ENCODE measurements around the gene EFCAB12.

DNA sequence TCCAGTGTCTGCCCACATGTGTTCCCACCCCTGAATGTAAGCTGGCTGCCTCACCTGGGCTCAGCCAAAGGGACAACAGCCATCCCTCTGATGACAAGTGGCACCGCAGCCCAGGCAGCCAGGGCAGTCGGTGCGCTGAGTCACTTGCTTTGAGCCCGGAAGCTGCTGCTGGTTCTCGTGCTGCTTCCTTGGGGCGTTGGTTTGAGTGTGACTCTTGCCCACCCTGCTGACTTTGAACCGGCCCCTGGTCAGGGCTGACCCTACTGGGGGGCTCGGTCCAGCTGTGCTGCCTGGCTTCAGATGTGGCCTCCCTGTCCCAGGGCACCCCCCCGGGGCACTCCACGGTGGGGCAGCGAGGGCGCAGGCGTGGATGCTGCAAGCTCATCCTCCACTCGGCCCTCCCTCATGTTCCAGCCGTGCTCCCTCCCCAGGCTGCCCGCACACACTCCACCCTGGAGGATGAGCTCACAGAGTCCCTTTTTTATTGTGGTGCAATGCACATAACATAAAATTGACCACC lies 62.1 kb downstream of the EFCAB12 start:
- TF ChIP-seq, protein P1, sequence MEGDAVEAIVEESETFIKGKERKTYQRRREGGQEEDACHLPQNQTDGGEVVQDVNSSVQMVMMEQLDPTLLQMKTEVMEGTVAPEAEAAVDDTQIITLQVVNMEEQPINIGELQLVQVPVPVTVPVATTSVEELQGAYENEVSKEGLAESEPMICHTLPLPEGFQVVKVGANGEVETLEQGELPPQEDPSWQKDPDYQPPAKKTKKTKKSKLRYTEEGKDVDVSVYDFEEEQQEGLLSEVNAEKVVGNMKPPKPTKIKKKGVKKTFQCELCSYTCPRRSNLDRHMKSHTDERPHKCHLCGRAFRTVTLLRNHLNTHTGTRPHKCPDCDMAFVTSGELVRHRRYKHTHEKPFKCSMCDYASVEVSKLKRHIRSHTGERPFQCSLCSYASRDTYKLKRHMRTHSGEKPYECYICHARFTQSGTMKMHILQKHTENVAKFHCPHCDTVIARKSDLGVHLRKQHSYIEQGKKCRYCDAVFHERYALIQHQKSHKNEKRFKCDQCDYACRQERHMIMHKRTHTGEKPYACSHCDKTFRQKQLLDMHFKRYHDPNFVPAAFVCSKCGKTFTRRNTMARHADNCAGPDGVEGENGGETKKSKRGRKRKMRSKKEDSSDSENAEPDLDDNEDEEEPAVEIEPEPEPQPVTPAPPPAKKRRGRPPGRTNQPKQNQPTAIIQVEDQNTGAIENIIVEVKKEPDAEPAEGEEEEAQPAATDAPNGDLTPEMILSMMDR (IDR thresholded peaks at IDR 0.05; ENCODE audit: low read depth, low read length): no peak
- no peak for TF ChIP-seq EZH2phosphoT487 (IDR thresholded peaks at IDR 0.05; ENCODE audit: low read depth)
